IPS-NIHi7 (cell line): ENCODE data around the gene ZNF598.
"Not testable (repeated sequence)": the region's sequence is repeated elsewhere in the genome, so short reads cannot be mapped to it uniquely, and the experiment has no call there.

Experiments used
- DNase-seq: peaks from one replicate; pipeline ENCODE4 v3.0.0; 2012; ENCODE audit warnings: mixed read lengths; ENCODE audit errors: extremely low spot score

Gene ZNF598

GRCh38 chr16:2028146-2028545, 18.5 kb upstream of the ZNF598 start:
- DNase-seq: no peak

- no peak for DNase-seq
Observed at GRCh38 chr16:2027024-2028010, 17.7 kb upstream of the ZNF598 start.

GRCh38 chr16:2026461-2027023, 16.9 kb upstream of the ZNF598 start, which contains the start of gene NHERF2:
NHERF2 (plus strand) TSS chr16:2026902; CDS start chr16:2027006, 104 bp downstream.
- DNase-seq: peak; percentile 76

GRCh38 chr16:2025878-2026460, 16.3 kb upstream of the ZNF598 start:
- DNase-seq: no peak

GRCh38 chr16:2025251-2025650, 15.6 kb upstream of the ZNF598 start:
- DNase-seq: no peak

- no peak for DNase-seq
Observed at GRCh38 chr16:2024032-2024420, 14.4 kb upstream of the ZNF598 start.

- DNase-seq: peak; percentile 95
Observed at GRCh38 chr16:2023092-2024031, 13.7 kb upstream of the ZNF598 start.

GRCh38 chr16:2022723-2023091, 13.1 kb upstream of the ZNF598 start:
- DNase-seq: peak; percentile 83

- DNase-seq: no peak
Observed at GRCh38 chr16:2019921-2020831, 10.6 kb upstream of the ZNF598 start.

- no peak for DNase-seq
Observed at GRCh38 chr16:2019518-2019920, 9.9 kb upstream of the ZNF598 start, which contains the start of gene NPW. NPW (plus strand) TSS chr16:2019785.

GRCh38 chr16:2016407-2016922, 6.8 kb upstream of the ZNF598 start:
- no peak for DNase-seq

- no peak for DNase-seq
Observed at GRCh38 chr16:2015947-2016208, 6.3 kb upstream of the ZNF598 start.

GRCh38 chr16:2015117-2015946, 5.7 kb upstream of the ZNF598 start:
- DNase-seq: no peak

GRCh38 chr16:2013527-2013926, 3.9 kb upstream of the ZNF598 start:
- no peak for DNase-seq

- DNase-seq: not testable (repeated sequence)
Observed at GRCh38 chr16:2011726-2012125, 2.1 kb upstream of the ZNF598 start.

GRCh38 chr16:2009164-2009711, 383 bp downstream of the ZNF598 start:
- no peak for DNase-seq

- DNase-seq: no peak
Observed at GRCh38 chr16:2008631-2009163, 924 bp downstream of the ZNF598 start.

- no peak for DNase-seq
Observed at GRCh38 chr16:2008009-2008526, 1.6 kb downstream of the ZNF598 start.
